ENCODE results near the gene NFIA. TPM values are rescaled to one million over a fixed set of nuclear protein-coding genes. Genes with fewer than 3 reads are reported as not detected.

Gene NFIA
- total RNA-seq, 3 donors from 2014 or later: 2.7 to 6.9 (median 5.8) TPM

GRCh38 chr1:61420909-61421835, 338.8 kb downstream of the NFIA start:
- H3K36me3 Mint-ChIP-seq (ENCODE audit: insufficient read depth): no peaks in the 10 kb centered on the region
- H3K9me3 Mint-ChIP-seq: no peaks in the 10 kb centered on the region
- no peak overlapping the region for H3K4me3 Mint-ChIP-seq
- no peaks in the 10 kb centered on the region for H3K27me3 Mint-ChIP-seq (ENCODE audit: low read depth)
- ATAC-seq (no peak), DNase-seq (no peak)
- H3K4me1 Mint-ChIP-seq (ENCODE audit: low read depth): no peaks in the 10 kb centered on the region

GRCh38 chr1:61423643-61424042, 341.3 kb downstream of the NFIA start:
- Mint-ChIP-seq H3K9me3 (no peaks in the 10 kb centered on the region), H3K36me3 (ENCODE audit: insufficient read depth) (no peaks in the 10 kb centered on the region), H3K4me1 (ENCODE audit: low read depth) (no peaks in the 10 kb centered on the region), H3K4me3 (no peak overlapping the region), H3K27me3 (ENCODE audit: low read depth) (no peaks in the 10 kb centered on the region)
- no peak for ATAC-seq
- DNase-seq: no peak

- Mint-ChIP-seq H3K4me1 (ENCODE audit: low read depth) (no peaks in the 10 kb centered on the region), H3K27me3 (ENCODE audit: low read depth) (no peaks in the 10 kb centered on the region), H3K9me3 (no peaks in the 10 kb centered on the region), H3K4me3 (no peak overlapping the region), H3K36me3 (ENCODE audit: insufficient read depth) (no peaks in the 10 kb centered on the region)
- DNase-seq (no peak), ATAC-seq (no peak)
These were observed 342.0 kb downstream of the NFIA start for GRCh38 chr1:61424382-61424781.

- DNase-seq: no peak
- no peaks in the 10 kb centered on the region for H3K27me3 Mint-ChIP-seq (ENCODE audit: low read depth)
- H3K4me1 Mint-ChIP-seq (ENCODE audit: low read depth): no peaks in the 10 kb centered on the region
- no peaks in the 10 kb centered on the region for H3K36me3 Mint-ChIP-seq (ENCODE audit: insufficient read depth)
- ATAC-seq: no peak
- H3K9me3 Mint-ChIP-seq: no peaks in the 10 kb centered on the region
- H3K4me3 Mint-ChIP-seq: no peak overlapping the region
These were observed 342.7 kb downstream of the NFIA start for GRCh38 chr1:61425040-61425439.

- Mint-ChIP-seq H3K4me3 (no peak overlapping the region), H3K4me1 (ENCODE audit: low read depth) (no peaks in the 10 kb centered on the region), H3K27me3 (ENCODE audit: low read depth) (no peaks in the 10 kb centered on the region)
These were observed 343.9 kb downstream of the NFIA start for GRCh38 chr1:61426254-61426653.

GRCh38 chr1:61426885-61427284, 344.5 kb downstream of the NFIA start:
- no peak for DNase-seq
- H3K27me3 Mint-ChIP-seq (ENCODE audit: low read depth): no peaks in the 10 kb centered on the region
- H3K4me1 Mint-ChIP-seq (ENCODE audit: low read depth): no peaks in the 10 kb centered on the region
- no peaks in the 10 kb centered on the region for H3K9me3 Mint-ChIP-seq
- H3K4me3 Mint-ChIP-seq: no peak overlapping the region
- no peak for ATAC-seq
- H3K36me3 Mint-ChIP-seq (ENCODE audit: insufficient read depth): no peaks in the 10 kb centered on the region

More at GRCh38 chr1:61426254-61426653, 343.9 kb downstream of the NFIA start:
- ATAC-seq: no peak
- no peaks in the 10 kb centered on the region for H3K9me3 Mint-ChIP-seq
- no peak for DNase-seq
- no peaks in the 10 kb centered on the region for H3K36me3 Mint-ChIP-seq (ENCODE audit: insufficient read depth)

GRCh38 chr1:61427510-61427909, 345.1 kb downstream of the NFIA start:
- DNase-seq (no peak), ATAC-seq (no peak)
- H3K9me3 Mint-ChIP-seq: no peaks in the 10 kb centered on the region

GRCh38 chr1:61428146-61428545, 345.8 kb downstream of the NFIA start:
- DNase-seq (no peak), ATAC-seq (no peak)
- Mint-ChIP-seq H3K27me3 (ENCODE audit: low read depth) (no peaks in the 10 kb centered on the region), H3K4me3 (no peak overlapping the region), H3K36me3 (ENCODE audit: insufficient read depth) (no peaks in the 10 kb centered on the region), H3K4me1 (ENCODE audit: low read depth) (no peaks in the 10 kb centered on the region), H3K9me3 (no peaks in the 10 kb centered on the region)

More at GRCh38 chr1:61427510-61427909, 345.1 kb downstream of the NFIA start:
- Mint-ChIP-seq H3K27me3 (ENCODE audit: low read depth) (no peaks in the 10 kb centered on the region), H3K36me3 (ENCODE audit: insufficient read depth) (no peaks in the 10 kb centered on the region), H3K4me1 (ENCODE audit: low read depth) (no peaks in the 10 kb centered on the region), H3K4me3 (no peak overlapping the region)

- Mint-ChIP-seq H3K36me3 (ENCODE audit: insufficient read depth) (no peaks in the 10 kb centered on the region), H3K9me3 (no peaks in the 10 kb centered on the region), H3K4me3 (no peak overlapping the region), H3K27me3 (ENCODE audit: low read depth) (no peaks in the 10 kb centered on the region), H3K4me1 (ENCODE audit: low read depth) (no peaks in the 10 kb centered on the region)
- ATAC-seq: no peak
- DNase-seq: no peak
These were observed 350.4 kb downstream of the NFIA start for GRCh38 chr1:61432616-61433388.

- H3K36me3 Mint-ChIP-seq (ENCODE audit: insufficient read depth): no peaks in the 10 kb centered on the region
These were observed 351.3 kb downstream of the NFIA start for GRCh38 chr1:61433646-61434045.

GRCh38 chr1:61434276-61434675, 351.9 kb downstream of the NFIA start:
- DNase-seq (no peak), ATAC-seq (peak; percentile 37 to 50)
- no peak overlapping the region for H3K4me3 Mint-ChIP-seq

More at GRCh38 chr1:61433646-61434045, 351.3 kb downstream of the NFIA start:
- H3K9me3 Mint-ChIP-seq: no peaks in the 10 kb centered on the region
- H3K4me1 Mint-ChIP-seq (ENCODE audit: low read depth): no peaks in the 10 kb centered on the region
- DNase-seq: no peak
- no peak for ATAC-seq
- no peaks in the 10 kb centered on the region for H3K27me3 Mint-ChIP-seq (ENCODE audit: low read depth)
- no peak overlapping the region for H3K4me3 Mint-ChIP-seq

GRCh38 chr1:61435226-61435625, 352.9 kb downstream of the NFIA start:
- H3K4me1 Mint-ChIP-seq (ENCODE audit: low read depth): no peaks in the 10 kb centered on the region
- no peaks in the 10 kb centered on the region for H3K36me3 Mint-ChIP-seq (ENCODE audit: insufficient read depth)
- H3K27me3 Mint-ChIP-seq (ENCODE audit: low read depth): no peaks in the 10 kb centered on the region
- H3K9me3 Mint-ChIP-seq: no peaks in the 10 kb centered on the region
- H3K4me3 Mint-ChIP-seq: no peak overlapping the region
- ATAC-seq (no peak), DNase-seq (no peak)

More at GRCh38 chr1:61434276-61434675, 351.9 kb downstream of the NFIA start:
- Mint-ChIP-seq H3K36me3 (ENCODE audit: insufficient read depth) (no peaks in the 10 kb centered on the region), H3K4me1 (ENCODE audit: low read depth) (no peaks in the 10 kb centered on the region), H3K27me3 (ENCODE audit: low read depth) (no peaks in the 10 kb centered on the region), H3K9me3 (no peaks in the 10 kb centered on the region)

- Mint-ChIP-seq H3K4me1 (ENCODE audit: low read depth) (no peaks in the 10 kb centered on the region), H3K36me3 (ENCODE audit: insufficient read depth) (no peaks in the 10 kb centered on the region), H3K27me3 (ENCODE audit: low read depth) (no peaks in the 10 kb centered on the region), H3K9me3 (no peaks in the 10 kb centered on the region), H3K4me3 (no peak overlapping the region)
- ATAC-seq (no peak), DNase-seq (no peak)
These were observed 353.7 kb downstream of the NFIA start for GRCh38 chr1:61436016-61436415.

- Mint-ChIP-seq H3K36me3 (ENCODE audit: insufficient read depth) (no peaks in the 10 kb centered on the region), H3K4me1 (ENCODE audit: low read depth) (no peaks in the 10 kb centered on the region), H3K27me3 (ENCODE audit: low read depth) (no peaks in the 10 kb centered on the region), H3K4me3 (no peak overlapping the region), H3K9me3 (no peaks in the 10 kb centered on the region)
- no peak for ATAC-seq
- no peak for DNase-seq
These were observed 354.2 kb downstream of the NFIA start for GRCh38 chr1:61436491-61437120.

Measured in activated T-cell treated with anti-CD3 and anti-CD28 coated beads, Interleukin-2, amount 50 U/mL, for 4 hours (primary cell).